ENCODE measurements around the gene GXYLT2.

The GXYLT2 gene

DNA sequence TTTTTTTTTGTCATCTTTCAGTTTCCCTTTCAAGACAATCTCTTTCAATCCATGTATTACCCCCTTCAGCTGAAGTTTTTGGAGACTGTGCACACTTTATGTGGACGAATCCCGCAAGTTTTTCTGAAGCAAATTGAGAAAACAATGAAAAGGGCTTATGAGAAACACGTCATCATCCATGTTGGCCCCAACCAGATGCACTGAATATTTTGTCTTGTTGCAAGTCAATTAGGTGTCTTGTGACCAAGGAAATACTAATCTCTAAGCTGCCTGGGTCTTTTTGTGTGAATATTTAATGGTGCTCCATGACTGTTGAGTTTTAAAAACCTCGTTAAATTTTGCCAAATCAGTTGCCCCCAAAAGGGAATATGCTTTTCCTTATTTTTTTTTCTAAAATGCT, 87.1 kb downstream of the GXYLT2 start:
- no peak for DNase-seq (ENCODE audit: low read depth, low spot score)
- Histone ChIP-seq H3K36me3 (ENCODE audit: insufficient read depth, insufficient read length, low read length) (peaks cover 5% of the 10 kb centered on the region), H3K4me1 (ENCODE audit: insufficient read depth, insufficient read length) (no peaks in the 10 kb centered on the region), H3K9ac (ENCODE audit: insufficient read length, low read depth) (no peak overlapping the region), H3K9me3 (ENCODE audit: insufficient read depth, low read length) (no peaks in the 10 kb centered on the region), H3K4me3 (ENCODE audit: insufficient read length, low read depth) (no peak overlapping the region), H3K27me3 (ENCODE audit: insufficient read depth, insufficient read length) (no peaks in the 10 kb centered on the region)
- TF ChIP-seq YY1 (IDR thresholded peaks at IDR 0.05; ENCODE audit: insufficient read depth, insufficient read length) = no peak
- TF ChIP-seq SUZ12 (IDR thresholded peaks at IDR 0.05; ENCODE audit: extremely low read depth, insufficient read depth, insufficient read length) = no peak
- TF ChIP-seq ZNF274 (IDR thresholded peaks at IDR 0.05; ENCODE audit: low read depth, low read length) = no peak

DNA sequence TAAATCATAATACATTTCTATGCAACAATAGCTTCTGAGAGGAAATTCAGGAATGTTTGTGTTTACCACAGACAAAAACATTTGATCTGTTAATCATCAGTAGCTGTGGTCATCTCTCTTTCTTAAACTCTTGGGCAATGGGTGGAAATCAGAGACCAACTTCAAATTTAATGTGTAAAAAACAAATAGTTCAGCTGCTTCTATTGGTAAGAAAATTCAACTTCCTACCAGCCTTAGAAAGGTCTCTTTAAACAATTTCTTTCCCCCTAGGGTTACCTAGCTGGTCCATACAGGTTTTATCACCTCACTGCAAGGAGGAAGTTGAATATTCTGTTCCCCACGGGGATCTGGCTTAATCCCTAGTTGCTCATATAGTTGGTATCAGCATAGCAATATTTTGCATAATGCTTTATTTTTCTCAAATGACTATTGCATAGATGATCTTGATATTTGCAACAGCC, 88.5 kb downstream of the GXYLT2 start:
- Histone ChIP-seq H3K9me3 (ENCODE audit: insufficient read depth, low read length) (no peaks in the 10 kb centered on the region), H3K4me1 (ENCODE audit: insufficient read depth, insufficient read length) (no peaks in the 10 kb centered on the region), H3K27me3 (ENCODE audit: insufficient read depth, insufficient read length) (no peaks in the 10 kb centered on the region), H3K9ac (ENCODE audit: insufficient read length, low read depth) (no peak overlapping the region), H3K36me3 (ENCODE audit: insufficient read depth, insufficient read length, low read length) (peaks cover under 1% of the 10 kb centered on the region), H3K4me3 (ENCODE audit: insufficient read length, low read depth) (no peak overlapping the region)
- no peak for DNase-seq (ENCODE audit: low read depth, low spot score)
- TF ChIP-seq YY1 (IDR thresholded peaks at IDR 0.05; ENCODE audit: insufficient read depth, insufficient read length) (no peak), ZNF274 (IDR thresholded peaks at IDR 0.05; ENCODE audit: low read depth, low read length) (no peak), SUZ12 (IDR thresholded peaks at IDR 0.05; ENCODE audit: extremely low read depth, insufficient read depth, insufficient read length) (no peak)

DNA sequence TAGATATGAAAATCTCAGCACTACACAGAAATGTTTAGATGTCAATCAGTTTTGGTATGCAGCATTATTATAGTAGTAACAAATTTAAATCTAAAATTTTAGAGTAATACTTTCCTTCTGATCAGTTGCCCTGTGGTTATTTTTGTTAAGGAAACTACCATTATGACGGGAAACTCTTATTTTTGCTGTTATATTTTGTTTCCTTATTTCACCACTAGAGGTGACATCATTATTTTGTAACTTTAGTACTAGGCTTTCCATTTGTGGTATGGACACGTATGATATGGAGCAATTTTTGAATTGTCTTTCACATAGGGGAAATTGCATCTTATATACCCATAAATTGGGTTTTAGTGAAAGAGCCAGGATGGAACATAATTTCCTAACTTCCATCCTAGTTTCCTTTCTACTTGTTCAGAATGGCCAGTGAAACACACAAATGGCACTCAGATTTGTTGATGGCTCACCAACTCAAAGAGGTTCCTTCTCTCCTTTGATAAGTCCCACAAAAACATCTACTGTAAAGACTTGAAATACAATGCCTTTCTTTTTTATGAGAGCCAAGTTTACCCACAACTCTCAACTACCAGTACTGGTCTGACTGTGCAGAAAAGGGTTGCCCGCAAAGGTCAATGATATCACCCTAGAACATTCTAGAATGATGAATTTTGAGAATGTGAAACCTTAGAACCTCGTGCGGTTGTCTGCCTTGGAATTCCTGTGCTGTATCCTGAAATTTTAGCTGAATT, 89.4 kb downstream of the GXYLT2 start:
- H3K9me3 ChIP-seq (ENCODE audit: insufficient read depth, low read length) = no peaks in the 10 kb centered on the region
- H3K9ac ChIP-seq (ENCODE audit: insufficient read length, low read depth) = no peak overlapping the region
- TF ChIP-seq SUZ12 (IDR thresholded peaks at IDR 0.05; ENCODE audit: extremely low read depth, insufficient read depth, insufficient read length) (no peak), ZNF274 (IDR thresholded peaks at IDR 0.05; ENCODE audit: low read depth, low read length) (no peak), YY1 (IDR thresholded peaks at IDR 0.05; ENCODE audit: insufficient read depth, insufficient read length) (no peak)
- no peaks in the 10 kb centered on the region for H3K4me1 ChIP-seq (ENCODE audit: insufficient read depth, insufficient read length)
- no peak overlapping the region for H3K4me3 ChIP-seq (ENCODE audit: insufficient read length, low read depth)
- no peaks in the 10 kb centered on the region for H3K27me3 ChIP-seq (ENCODE audit: insufficient read depth, insufficient read length)
- no peak for DNase-seq (ENCODE audit: low read depth, low spot score)
- H3K36me3 ChIP-seq (ENCODE audit: insufficient read depth, insufficient read length, low read length) = no peaks in the 10 kb centered on the region

DNA sequence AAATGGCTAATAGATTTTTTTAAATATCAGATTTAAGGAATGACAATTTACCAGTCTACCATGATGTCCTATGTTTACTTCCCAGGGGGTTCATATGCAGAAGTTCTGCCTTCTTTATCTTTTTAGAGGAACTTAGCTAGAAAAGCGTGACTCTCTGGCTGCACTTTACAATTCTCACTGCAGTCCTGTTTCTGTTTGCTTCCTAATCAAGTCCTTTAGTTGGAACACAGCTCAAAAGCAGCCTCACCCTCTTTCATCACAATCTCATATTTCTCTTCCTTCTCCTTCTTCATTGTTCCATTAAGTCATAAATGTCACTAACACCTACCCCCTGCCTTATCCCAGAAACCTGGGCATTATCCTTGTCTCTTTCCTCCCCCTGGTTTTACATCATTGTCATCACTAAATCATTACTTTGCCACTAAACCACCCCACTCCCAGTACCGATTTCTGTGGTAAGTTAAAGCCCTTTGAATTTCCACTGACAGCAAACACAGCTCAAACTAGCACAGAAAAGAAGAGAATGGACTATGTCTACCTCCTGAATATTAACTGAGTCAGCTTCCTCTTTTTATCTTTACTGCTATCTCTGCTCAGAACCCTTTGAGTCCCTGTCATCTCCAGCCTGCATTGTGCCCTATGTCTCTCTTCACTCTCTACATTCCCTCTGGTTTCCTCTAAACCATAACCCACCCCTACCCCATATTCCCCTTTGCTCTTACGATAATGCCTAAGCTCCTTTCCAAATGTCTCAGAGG, 94.9 kb downstream of the GXYLT2 start:
- TF ChIP-seq YY1 (IDR thresholded peaks at IDR 0.05; ENCODE audit: insufficient read depth, insufficient read length) = no peak
- TF ChIP-seq ZNF274 (IDR thresholded peaks at IDR 0.05; ENCODE audit: low read depth, low read length) = no peak
- TF ChIP-seq SUZ12 (IDR thresholded peaks at IDR 0.05; ENCODE audit: extremely low read depth, insufficient read depth, insufficient read length) = no peak
- Histone ChIP-seq H3K36me3 (ENCODE audit: insufficient read depth, insufficient read length, low read length) (no peaks in the 10 kb centered on the region), H3K9me3 (ENCODE audit: insufficient read depth, low read length) (no peaks in the 10 kb centered on the region), H3K4me3 (ENCODE audit: insufficient read length, low read depth) (no peak overlapping the region), H3K4me1 (ENCODE audit: insufficient read depth, insufficient read length) (no peaks in the 10 kb centered on the region), H3K9ac (ENCODE audit: insufficient read length, low read depth) (no peak overlapping the region), H3K27me3 (ENCODE audit: insufficient read depth, insufficient read length) (no peaks in the 10 kb centered on the region)
- DNase-seq (ENCODE audit: low read depth, low spot score) = no peak

DNA sequence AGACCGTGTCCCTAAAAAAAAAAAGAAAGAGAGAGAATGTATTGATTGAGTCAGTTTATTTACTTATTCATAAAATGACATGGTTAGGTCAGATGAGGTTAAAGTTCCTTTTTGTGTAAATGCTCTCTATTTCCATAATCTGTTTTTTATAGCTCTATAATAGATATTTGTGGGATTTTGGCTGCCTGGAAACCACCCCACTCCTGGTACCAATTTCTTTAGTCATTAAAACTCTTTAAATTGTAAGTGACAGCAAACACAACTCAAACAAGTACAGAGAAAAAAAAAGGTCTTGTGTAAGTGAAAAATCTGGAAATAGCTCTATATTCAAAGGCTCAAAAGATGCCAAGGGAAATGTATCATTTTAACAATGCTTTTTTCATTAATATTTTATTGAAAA, 97.7 kb downstream of the GXYLT2 start:
- no peaks in the 10 kb centered on the region for H3K27me3 ChIP-seq (ENCODE audit: insufficient read depth, insufficient read length)
- no peaks in the 10 kb centered on the region for H3K4me1 ChIP-seq (ENCODE audit: insufficient read depth, insufficient read length)
- no peak overlapping the region for H3K4me3 ChIP-seq (ENCODE audit: insufficient read length, low read depth)
- H3K36me3 ChIP-seq (ENCODE audit: insufficient read depth, insufficient read length, low read length) = no peaks in the 10 kb centered on the region
- no peaks in the 10 kb centered on the region for H3K9me3 ChIP-seq (ENCODE audit: insufficient read depth, low read length)
- no peak overlapping the region for H3K9ac ChIP-seq (ENCODE audit: insufficient read length, low read depth)
- TF ChIP-seq YY1 (IDR thresholded peaks at IDR 0.05; ENCODE audit: insufficient read depth, insufficient read length) (no peak), ZNF274 (IDR thresholded peaks at IDR 0.05; ENCODE audit: low read depth, low read length) (no peak), SUZ12 (IDR thresholded peaks at IDR 0.05; ENCODE audit: extremely low read depth, insufficient read depth, insufficient read length) (no peak)
- DNase-seq (ENCODE audit: low read depth, low spot score) = no peak

DNA sequence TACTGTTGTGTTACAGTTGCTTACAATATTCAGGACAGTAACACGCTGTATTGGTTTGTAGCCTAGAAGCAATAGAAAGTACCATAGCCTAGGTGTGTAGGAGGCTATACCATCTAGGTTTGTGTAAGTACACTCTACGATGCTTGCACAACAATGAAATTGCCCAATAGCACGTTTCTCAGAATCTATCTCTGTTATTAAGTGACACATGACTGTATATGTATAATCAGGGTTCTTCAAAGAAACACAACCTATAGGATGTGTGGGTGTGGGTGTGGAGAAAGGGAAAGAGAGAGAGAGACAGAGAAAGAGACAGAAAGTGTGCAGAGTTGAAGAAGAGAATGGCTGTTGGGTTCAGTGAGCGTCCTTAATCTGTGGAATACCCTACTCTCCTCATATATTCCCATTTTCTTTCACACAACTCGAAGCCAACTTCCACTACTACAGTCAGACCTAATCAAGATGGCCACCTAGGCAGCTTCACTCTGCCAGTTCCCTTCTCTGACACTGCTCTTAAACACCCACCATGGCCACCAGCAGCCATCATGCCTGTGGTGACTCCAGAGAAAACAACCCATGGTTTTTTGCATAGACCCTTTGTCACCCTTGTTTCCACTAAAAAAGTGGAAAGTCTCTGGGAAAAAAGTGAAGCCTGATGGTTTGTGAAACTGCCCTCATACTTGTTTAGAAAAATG, 103.0 kb downstream of the GXYLT2 start:
- Histone ChIP-seq H3K4me3 (ENCODE audit: insufficient read length, low read depth) (no peak overlapping the region), H3K4me1 (ENCODE audit: insufficient read depth, insufficient read length) (no peaks in the 10 kb centered on the region), H3K36me3 (ENCODE audit: insufficient read depth, insufficient read length, low read length) (no peaks in the 10 kb centered on the region), H3K9me3 (ENCODE audit: insufficient read depth, low read length) (no peaks in the 10 kb centered on the region), H3K9ac (ENCODE audit: insufficient read length, low read depth) (no peak overlapping the region), H3K27me3 (ENCODE audit: insufficient read depth, insufficient read length) (no peaks in the 10 kb centered on the region)
- no peak for TF ChIP-seq ZNF274 (IDR thresholded peaks at IDR 0.05; ENCODE audit: low read depth, low read length)
- no peak for TF ChIP-seq YY1 (IDR thresholded peaks at IDR 0.05; ENCODE audit: insufficient read depth, insufficient read length)
- TF ChIP-seq SUZ12 (IDR thresholded peaks at IDR 0.05; ENCODE audit: extremely low read depth, insufficient read depth, insufficient read length) = no peak
- DNase-seq (ENCODE audit: low read depth, low spot score) = no peak

DNA sequence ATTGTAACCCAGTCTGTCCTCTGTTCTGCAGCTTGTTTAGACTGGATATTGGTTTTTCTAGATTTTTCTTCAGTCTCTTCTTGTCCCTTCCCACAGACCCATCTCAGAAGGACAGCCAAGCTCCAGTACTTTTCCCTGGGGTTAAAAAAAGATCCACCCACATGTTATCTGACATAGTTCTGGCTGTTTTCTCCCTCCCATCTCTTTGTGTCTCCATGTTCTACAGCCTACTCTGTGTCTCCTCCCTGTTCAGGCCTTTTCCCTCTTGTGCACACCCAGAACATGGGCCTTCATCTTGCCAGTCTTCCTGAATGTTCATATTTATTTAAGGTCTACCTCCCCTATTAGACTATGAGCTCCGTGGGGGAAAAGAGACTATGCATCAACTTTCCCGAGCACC, 103.7 kb downstream of the GXYLT2 start:
- Histone ChIP-seq H3K36me3 (ENCODE audit: insufficient read depth, insufficient read length, low read length) (no peaks in the 10 kb centered on the region), H3K4me1 (ENCODE audit: insufficient read depth, insufficient read length) (no peaks in the 10 kb centered on the region), H3K4me3 (ENCODE audit: insufficient read length, low read depth) (no peak overlapping the region), H3K9me3 (ENCODE audit: insufficient read depth, low read length) (no peaks in the 10 kb centered on the region), H3K27me3 (ENCODE audit: insufficient read depth, insufficient read length) (no peaks in the 10 kb centered on the region), H3K9ac (ENCODE audit: insufficient read length, low read depth) (no peak overlapping the region)
- TF ChIP-seq ZNF274 (IDR thresholded peaks at IDR 0.05; ENCODE audit: low read depth, low read length) (no peak), SUZ12 (IDR thresholded peaks at IDR 0.05; ENCODE audit: extremely low read depth, insufficient read depth, insufficient read length) (no peak), YY1 (IDR thresholded peaks at IDR 0.05; ENCODE audit: insufficient read depth, insufficient read length) (no peak)
- DNase-seq (ENCODE audit: low read depth, low spot score) = no peak
